Anterior cingulate cortex (tissue), 58 donors: ENCODE data around the gene DESI2.
"Not testable (repeated sequence)": the region's sequence is repeated elsewhere in the genome, so short reads cannot be mapped to it uniquely, and the experiment has no call there.

Source experiments
- DNase-seq, 58 donors: peaks; one replicate each; lab custom pipeline; 2025; lab: John Stamatoyannopoulos, UW

Gene DESI2

DNA sequence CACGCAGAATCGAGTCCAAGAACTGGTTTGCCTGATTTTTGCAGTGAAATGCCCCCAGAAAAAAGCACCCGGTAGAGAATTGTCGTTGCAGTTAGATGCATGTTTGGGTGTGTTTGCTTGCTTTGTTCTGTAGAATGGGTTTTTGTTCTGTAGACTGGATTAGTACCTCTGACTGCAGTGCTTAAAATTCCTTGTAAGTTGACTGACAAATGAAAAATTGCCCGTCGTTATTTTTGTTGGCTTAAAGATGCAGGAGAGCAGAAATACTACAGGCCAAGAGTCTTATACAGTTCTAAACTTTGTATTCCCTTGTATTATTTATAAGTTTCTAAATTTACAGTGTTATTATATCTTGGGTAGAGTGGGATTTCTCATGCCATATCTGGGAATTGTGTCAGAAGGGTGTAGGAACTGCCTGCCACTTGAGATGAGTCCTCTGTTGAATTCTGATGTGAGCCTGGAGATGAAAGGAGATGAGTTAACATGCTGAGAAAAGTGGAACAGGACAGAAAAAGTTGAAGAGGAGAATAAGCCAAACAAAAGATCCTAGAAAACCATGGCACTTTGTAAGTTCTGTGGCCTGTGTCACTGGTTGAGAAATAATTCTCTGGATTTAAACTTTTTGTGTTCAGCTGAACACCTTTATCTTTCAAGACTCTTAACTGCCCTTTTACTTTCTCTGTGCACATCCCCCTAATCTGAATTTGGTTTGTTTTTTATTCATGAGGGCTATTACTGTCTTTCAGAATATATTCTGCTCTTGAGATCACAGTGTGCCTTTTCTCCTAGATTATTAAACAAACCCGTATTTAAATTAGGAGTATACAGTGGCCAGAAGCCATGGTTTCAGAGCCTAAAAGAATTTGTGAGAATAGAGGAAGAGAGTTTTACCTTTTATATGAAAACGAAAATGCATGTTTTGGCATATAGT lies 1.4 kb downstream of the DESI2 start:
- no peak for DNase-seq

DNA sequence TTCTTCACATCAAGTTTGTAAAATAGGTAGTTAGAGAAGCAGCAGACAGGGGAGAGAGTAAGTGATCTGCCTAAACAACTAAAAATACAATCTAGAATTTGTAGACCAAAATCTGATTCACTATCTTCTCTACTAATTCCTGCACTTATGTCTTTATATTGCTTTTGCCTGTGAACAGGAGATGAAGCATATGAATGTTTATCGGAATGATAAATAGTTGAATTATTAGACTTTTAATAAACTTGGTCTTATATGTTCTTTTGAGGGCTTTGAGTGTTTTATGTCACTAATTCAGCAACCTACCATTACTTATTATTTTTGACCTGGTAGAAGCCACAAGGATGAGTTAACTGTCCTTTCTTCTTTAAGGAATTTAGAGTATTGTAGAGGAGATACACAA lies 2.3 kb downstream of the DESI2 start:
- DNase-seq = no peak

DNA sequence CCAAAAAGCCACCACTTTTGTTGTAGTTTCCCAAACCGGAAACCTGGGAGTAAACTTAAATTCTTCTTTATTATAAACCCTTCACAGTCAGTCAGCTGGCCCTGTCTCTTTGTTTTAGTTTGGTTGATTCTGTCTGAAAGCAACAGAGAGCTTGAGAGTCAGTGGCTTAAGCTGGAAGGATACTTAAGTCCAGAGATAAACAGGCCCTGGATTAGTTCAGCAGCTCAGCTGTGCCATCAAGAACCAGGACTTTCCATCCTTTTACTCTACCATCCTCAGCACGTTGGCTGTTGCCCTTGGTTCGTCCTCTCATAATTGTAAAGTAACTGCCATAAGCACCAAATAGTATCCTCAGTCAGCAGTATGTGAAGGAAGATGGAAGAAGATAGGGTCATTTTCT lies 4.5 kb downstream of the DESI2 start:
- DNase-seq = no peak

DNA sequence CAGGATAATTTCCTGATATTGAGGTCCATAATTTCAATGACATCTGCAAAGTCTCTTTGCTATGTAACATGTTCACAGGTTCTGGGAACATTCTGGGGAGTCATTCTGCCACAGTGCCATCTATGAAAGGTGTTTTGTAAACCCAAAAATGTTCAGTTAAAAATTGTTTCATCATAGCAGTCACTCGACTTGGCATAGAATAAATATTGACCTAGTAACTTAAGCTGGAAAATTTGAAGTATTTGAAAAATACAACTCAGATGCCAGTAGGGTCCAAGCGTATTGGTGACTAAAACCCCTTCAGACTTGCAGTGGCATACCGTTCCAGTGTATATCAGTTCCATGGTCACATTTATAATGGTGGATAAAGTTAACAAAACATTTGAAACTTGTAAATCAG lies 6.8 kb downstream of the DESI2 start:
- DNase-seq = no peak

DNA sequence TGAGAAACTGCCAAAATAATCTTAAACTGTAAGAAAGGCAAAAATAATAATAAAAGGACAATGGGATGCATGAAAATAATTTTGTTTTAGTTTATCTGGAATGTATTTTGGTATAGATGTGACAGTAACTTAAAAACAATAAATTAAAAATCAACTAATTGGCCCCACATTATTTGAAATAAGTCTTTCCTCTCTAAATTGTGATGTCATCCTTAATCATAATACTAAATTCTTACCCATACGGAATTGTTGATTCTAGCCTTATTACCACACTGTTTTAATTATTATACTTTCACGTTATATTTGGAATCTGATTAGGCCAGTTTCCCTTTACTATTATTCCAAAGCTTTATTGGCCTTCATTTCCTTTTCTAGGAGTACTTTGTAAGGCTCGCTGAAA lies 7.7 kb downstream of the DESI2 start:
- DNase-seq = no peak

DNA sequence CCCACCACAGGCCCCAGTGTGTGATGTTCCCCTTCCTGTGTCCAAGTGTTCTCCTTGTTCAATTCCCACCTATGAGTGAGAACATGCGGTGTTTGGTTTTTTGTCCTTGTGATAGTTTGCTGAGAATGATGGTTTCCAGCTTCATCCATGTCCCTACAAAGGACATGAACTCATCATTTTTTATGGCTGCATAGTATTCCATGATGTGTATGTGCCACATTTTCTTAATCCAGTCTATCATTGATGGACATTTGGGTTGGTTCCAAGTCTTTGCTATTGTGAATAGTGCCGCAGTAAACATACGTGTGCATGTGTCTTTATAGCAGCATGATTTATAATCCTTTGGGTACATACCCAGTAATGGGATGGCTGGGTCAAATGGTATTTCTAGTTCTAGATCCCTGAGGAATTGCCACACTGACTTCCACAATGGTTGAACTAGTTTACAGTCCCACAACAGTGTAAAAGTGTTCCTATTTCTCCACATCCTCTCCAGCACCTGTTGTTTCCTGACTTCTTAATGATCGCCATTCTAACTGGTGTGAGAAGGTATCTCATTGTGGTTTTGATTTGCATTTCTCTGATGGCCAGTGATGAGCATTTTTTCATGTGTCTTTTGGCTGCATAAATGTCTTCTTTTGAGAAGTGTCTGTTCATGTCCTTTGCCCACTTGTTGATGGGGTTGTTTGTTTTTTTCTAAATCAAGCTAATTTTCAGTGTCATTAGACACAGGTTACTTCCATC lies 8.8 kb downstream of the DESI2 start:
- DNase-seq = not testable (repeated sequence)

DNA sequence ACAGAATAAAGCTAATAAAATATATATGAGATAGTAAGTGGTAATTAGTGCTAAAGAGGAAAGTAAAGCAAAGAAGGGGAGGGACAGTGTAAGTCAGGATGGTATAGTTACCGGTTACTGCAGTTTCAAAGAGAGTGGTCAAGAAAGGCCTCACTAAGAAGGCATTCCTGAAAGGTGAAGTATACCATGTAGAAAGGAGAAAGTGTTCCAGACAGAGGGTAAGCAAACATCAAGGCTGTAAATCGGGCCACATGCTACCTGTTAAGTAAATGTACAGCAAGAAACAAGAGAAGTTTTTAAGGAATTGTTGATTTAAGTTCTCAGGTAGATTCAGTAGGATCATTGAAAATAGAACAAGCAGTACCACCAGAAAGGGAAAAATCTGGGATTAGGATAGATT lies 9.7 kb downstream of the DESI2 start:
- no peak for DNase-seq

DNA sequence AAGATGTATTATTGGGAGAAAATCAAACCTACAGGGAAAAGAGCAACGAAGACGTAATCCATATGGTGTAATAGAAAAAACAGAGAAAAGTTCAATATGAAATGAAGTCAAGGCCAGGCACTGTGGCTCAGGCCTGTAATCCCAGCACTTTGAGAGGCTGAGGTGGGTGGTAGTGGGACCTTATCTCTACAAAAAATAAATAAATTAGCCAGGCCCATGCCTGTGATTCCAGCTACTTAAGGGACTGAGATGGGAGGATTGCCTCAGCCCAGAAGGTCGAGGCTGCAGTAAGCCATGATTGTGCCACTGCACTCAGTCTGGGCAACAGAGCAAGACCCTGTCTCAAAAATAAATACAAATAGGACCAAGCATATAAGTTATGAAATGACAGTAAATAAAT lies 11.4 kb downstream of the DESI2 start:
- no peak for DNase-seq

DNA sequence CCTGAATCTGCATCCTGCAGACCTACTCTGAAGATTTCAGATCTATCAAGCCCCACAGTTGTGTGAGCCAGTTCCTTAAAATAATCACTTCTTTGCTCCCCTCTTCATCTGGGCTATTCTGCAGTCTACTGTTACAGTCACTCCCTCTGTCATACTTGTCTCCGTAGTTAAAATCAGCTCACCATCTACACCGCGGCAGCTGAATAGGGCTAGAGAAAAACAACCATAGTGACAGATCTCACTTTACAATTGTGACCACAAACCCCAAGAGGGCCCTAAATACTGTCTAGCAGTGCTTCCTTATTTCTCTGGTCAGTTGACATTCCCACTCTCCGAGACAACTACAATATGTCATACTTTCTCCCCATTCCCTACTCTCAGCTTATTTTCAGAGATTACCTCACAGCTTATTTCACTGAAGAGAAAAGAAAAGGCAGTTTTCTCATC lies 12.9 kb downstream of the DESI2 start:
- peak in 1 of 58 donors; percentile 1 for DNase-seq

DNA sequence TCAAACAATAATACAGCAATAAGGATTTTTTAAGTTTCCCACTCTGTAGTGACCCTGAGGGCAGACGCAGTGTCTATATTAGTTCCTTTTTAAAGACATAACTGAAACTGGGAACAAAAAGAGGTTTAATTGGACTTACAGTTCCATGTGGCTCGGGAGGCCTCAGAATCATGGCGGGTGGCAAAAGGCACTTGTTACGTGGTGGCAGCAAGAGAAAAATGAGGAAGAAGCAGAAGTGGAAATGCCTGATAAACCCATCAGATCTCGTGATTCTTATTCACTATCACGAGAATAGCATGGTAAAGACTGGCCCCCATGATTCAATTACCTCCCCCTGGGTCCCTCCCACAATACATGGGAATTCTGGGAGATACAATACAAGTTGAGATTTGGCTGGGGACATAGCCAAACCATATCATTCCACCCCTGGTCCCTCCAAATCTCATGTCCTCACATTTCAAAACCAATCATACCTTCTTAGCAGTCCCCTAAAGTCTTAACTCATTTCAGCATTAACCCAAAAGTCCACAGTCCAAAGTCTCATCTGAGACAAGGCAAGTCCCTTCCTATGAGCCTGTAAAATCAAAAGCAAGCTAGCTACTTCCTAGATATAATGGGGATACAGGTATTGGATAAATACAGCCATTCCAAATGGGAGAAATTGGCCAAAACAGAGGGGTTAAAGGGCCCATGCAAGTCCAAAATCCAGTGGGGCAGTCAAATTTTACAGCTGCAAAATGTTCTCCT lies 13.9 kb downstream of the DESI2 start:
- DNase-seq = not testable (repeated sequence)

DNA sequence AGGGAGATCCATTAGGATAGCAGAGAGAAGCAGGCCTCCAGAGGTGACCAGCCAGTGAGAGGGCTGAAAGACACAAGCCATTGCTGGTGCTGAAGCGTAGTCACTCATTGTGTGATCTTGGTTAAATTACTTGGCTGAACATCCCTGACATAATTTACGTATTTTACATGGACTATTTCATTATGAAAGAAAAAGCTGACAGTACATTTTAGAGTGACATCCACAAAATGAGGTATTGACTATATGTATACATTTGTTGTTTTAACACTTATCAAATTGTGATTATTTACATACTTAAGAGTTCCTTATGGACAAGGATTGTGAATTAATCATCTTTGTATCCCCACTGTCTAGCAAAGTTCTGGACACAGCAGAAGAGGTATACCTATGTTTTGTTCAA lies 14.9 kb downstream of the DESI2 start:
- DNase-seq = no peak

DNA sequence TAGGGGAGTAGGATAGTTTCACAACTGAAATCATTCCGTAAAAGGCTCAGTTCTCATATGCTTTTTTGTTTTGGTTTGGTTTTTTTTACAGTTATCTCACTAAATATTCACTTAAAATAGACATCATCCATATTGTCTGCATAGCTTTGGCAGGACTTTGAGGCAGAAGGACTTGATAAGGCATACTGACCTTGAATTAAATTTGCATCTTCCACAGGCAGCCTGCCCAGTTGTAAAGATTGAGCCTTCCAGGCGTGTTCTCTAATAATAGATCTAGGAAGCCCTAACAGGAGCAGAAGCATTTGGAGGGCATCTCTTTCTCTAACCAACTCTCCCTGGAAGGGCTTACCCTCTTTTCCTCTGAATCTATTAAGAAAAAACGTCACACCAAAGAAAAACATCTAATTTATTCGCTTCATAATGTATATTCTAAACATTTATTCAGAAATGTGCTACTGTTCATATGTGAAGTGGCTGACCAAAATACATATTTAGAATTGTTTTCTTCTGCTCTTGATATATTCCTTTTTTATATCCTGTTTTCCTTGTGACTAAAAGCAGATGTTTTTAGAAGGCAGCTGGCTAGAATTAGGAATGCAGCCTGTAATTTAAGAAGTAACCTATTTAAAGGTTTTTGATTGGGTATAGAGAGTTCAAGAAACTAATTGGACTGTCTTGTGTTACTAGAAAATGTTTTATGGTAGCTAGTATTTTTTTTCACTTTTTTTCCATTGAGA lies 20.2 kb downstream of the DESI2 start:
- DNase-seq = no peak

DNA sequence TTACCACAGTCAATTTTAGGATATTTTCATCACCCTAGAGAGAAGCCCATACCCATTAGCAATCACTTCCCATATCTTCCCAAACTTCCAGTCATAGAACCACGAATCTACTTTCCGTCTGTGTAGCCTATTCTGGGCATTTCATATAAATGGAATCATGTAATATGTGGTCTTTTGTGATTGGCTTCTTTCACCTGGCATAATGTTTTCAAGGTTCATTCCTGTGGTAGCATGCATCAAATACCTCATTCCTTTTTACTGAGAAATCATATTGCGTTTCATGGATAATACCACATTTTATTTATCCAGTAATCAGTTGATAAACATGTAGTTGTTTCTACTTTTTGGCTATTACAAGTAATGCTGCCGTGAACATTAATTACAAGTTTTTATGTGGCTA lies 21.5 kb downstream of the DESI2 start:
- no peak for DNase-seq

DNA sequence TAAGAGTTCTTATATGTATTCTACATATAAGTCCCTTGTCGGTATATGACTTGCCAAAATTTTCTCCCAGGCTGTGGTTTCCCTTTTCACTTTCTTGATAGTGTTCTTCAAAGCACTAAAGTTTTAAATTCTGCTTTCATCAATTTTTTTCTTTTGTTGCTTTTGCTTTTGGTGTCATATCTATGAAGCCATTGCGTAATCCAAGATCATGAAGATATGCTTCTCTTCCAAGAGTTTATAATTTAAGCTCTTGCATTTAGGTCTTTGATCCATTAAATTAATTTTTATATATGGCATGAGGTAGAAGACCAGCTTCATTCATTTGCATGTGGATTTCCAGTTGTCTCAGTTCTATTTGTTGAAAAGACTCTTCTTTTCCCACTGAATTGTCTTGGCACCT lies 22.2 kb downstream of the DESI2 start:
- no peak for DNase-seq

DNA sequence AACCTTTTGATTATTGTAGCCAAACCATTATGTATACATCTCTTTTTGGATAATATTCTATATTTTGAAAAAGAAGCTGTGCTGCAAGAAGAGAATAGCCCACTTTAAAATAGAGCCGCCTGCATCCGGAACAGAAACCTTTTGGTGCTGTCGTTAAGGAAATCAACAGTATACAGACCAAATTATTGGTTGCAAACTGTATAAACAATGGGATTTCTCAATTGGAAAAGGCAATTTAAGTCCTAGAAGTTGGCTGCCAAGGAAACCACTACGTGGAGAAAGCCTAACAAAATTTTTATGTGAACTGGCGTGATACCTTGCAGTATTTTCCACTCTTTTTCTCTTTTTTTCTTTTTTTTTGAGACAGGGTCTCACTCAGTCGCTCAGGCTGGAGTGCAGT lies 25.8 kb downstream of the DESI2 start:
- DNase-seq = no peak

DNA sequence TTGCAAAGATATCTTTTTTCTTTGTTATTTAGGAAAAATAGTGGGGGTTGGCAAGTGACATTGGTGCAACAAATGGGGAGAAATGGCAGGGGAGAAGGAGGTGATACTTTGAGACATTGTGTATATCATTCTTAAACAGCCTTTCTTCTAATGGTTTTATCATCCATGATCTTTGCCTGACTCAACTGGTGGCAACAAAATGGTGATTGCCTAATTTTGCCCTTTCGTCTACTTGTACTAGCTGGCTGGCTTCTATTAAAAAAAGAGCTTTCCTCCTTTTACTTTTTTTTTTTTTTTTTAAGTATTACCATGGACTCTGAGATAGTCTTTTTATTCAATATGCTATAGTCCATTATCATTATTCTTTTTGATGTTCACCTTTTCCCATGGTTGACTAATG lies 27.7 kb downstream of the DESI2 start:
- no peak for DNase-seq

DNA sequence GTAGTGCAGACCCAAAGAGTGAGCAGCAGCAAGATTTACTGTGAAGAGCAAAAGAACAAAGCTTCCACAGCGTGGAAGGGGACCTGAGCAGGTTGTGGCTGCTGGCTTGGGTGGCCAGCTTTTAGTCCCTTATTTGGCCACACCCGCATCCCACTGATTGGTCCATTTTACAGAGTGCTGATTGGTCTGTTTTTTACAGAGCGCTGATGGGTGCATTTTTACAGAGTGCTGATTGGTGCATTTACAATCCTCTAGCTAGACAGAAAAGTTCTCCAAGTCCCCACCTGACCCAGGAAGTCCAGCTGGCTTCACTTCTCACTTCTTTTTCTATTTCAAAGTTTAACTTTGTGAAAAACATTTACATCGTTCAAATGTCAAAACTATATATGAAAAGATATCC lies 29.2 kb downstream of the DESI2 start:
- not testable (repeated sequence) for DNase-seq

DNA sequence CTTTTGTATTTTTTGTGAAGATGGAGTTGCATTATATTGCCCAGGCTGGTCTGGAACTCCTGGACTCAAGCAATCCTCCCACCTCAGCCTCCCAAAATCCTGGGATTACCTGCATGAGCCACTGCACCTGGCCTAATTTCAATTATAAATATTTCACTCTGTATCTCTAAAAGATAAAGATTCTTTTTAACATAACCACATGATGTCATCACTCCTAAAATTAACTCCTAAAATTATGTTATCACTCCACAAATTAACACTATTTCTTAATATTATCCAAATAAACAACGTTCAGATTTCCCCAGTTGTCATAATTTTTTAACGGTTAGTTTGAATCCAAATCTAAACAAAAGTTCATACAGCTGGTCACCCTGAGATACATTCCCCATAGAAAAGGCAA lies 43.0 kb downstream of the DESI2 start:
- DNase-seq = no peak

DNA sequence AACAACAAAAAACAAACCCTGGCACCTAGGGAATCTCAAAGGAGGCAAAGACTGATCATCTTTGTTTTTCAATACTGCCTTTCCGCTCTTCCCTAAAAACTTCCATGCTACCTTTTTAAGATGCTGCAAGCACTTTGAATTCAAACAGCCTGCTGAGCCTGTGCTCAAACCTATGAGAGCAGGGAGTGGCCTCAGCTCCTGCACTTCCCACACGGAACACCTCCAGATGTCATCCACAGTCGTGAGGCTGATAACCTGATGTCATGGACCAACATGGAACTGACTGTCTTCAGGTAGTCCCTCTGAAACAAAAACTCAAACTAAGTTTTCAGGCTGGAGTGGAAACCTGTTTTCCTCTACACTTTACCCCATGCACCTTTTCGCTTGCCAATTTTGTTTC lies 46.8 kb downstream of the DESI2 start:
- no peak for DNase-seq

DNA sequence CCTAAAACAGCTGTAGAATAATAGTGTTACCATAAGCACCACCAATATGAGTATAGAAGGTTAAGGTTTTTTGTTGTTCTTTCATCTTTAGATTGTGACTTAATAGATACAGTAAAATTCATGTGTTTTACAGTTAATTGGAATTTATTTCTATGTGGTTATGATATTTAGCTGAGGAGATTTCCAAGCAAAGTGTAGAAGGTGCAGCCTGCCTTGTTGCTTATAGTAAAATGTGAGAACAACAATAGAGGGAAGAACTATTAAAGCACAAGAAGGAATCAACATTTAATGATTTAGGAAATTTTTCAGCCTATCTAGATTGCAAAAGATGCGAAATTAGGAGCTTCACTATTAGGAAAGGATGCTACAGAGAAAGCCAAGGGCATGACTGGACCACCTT lies 47.9 kb downstream of the DESI2 start:
- DNase-seq = no peak
